ENCODE results near the gene EPS8.

DNA sequence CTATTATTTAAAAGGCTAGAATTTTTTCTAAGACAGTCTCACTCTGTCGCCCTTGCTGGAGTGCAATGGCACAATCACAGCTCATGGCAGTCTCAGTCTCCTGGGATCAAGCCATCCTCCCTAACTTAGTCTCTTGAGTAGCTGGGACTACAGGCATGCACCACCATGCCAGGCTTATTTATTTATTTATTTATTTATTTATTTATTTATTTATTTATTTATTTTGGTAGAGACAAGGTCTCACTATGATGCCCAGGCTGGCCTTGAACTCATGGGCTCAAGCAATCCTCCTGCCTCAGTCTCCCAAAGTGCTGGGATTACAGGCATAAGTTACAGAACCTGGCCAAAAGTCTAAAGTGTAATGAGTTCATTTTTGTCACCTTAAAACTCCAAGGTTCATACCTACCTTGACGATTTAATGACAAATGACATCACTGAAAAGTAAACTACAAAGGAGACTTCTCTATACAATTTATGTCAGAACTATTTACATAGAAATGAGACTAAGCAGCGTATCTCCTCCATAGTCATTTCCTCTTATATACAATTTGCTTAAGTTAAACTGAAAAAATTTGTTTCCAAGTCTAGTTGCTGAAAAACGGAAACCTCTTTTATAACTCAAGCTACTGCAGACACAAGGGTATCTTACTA is 78.2 kb downstream of the EPS8 start:
- TF ChIP-seq ZNF274 (IDR thresholded peaks at IDR 0.05; ENCODE audit: low read depth, low read length): no peak
- TF ChIP-seq SUZ12 (IDR thresholded peaks at IDR 0.05; ENCODE audit: extremely low read depth, insufficient read depth, insufficient read length): no peak
